ENCODE measurements around the gene SCN1B.
A peak's percentile ranks its signal among the peaks of the same experiment; 100 is the strongest.

Gene SCN1B

DNA sequence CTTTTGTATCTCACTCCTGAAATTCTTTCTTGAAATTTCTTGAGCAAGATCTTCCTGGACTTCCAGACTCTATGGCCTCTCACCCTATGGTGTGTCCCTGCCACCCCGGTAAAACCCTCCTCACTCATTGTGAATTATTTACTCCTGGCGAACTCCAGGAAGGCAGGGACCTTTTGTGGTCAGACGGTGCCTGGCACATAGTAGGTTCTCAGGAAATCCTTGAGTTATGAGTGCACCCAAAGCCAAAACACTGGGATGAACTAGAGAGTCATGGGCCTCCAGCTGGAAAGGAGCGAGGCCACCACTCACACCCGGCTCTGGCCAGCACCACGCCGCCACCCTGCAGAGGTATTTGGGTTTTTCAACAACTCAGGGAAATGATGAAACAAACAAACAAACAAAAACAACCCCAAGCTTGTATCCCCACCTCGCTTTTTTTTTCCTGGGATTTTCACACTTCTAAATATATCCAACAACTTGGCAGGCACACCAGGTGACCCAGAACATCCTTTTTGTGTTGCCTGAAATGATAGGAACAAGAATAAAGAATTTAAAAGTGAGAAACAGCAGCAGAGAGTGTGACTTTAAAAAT lies 22.4 kb downstream of the SCN1B start:
- Histone ChIP-seq H3K9me3 (ENCODE audit: severe bottlenecking) (no peaks in the 10 kb centered on the region), H3K27me3 (ENCODE audit: insufficient read depth, poor library complexity, severe bottlenecking) (no peaks in the 10 kb centered on the region), H3K4me1 (ENCODE audit: insufficient read depth, poor library complexity, severe bottlenecking) (no peaks in the 10 kb centered on the region), H3K27ac (ENCODE audit: poor library complexity, severe bottlenecking) (no peak overlapping the region), H3K4me3 (ENCODE audit: severe bottlenecking) (no peak overlapping the region), H3K36me3 (ENCODE audit: low read depth) (no peaks in the 10 kb centered on the region)
- no peak for DNase-seq (ENCODE audit: low spot score)
- no peak for ATAC-seq (ENCODE audit: low read depth)
- TF ChIP-seq, protein P1, sequence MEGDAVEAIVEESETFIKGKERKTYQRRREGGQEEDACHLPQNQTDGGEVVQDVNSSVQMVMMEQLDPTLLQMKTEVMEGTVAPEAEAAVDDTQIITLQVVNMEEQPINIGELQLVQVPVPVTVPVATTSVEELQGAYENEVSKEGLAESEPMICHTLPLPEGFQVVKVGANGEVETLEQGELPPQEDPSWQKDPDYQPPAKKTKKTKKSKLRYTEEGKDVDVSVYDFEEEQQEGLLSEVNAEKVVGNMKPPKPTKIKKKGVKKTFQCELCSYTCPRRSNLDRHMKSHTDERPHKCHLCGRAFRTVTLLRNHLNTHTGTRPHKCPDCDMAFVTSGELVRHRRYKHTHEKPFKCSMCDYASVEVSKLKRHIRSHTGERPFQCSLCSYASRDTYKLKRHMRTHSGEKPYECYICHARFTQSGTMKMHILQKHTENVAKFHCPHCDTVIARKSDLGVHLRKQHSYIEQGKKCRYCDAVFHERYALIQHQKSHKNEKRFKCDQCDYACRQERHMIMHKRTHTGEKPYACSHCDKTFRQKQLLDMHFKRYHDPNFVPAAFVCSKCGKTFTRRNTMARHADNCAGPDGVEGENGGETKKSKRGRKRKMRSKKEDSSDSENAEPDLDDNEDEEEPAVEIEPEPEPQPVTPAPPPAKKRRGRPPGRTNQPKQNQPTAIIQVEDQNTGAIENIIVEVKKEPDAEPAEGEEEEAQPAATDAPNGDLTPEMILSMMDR (IDR thresholded peaks at IDR 0.05; ENCODE audit: poor library complexity, severe bottlenecking): no peak

DNA sequence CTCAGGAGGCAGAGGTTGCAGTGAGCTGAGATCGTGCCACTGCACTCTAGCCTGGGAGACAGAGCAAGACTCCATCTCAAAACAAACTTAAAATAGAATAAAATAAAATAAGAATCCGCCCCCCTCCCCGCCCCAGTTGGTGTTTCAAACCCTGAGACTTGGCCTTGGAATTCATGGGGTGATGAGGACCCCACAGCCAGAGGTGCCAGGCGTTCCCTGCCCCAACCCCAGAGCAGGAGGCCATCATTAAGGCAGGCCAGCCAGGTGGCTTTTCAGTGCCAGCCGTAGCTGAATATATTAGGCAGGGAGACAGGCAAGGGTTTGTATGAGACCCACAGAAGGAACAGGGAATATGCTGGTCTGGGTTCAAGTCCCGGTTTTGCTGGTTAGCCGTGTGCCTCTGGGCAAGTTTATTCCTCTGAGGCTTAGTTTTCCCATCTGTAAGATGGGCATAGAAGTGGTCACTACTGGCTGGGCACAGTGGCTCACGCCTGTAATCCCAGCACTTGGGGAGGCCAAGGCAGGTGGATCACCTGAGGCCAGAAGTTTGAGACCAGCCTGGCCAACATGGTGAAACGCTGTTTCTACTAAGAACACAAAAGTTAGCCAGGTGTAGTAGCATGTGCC lies 23.5 kb downstream of the SCN1B start:
- Histone ChIP-seq H3K27ac (ENCODE audit: poor library complexity, severe bottlenecking) (no peak overlapping the region), H3K4me1 (ENCODE audit: insufficient read depth, poor library complexity, severe bottlenecking) (no peaks in the 10 kb centered on the region), H3K27me3 (ENCODE audit: insufficient read depth, poor library complexity, severe bottlenecking) (no peaks in the 10 kb centered on the region), H3K36me3 (ENCODE audit: low read depth) (no peaks in the 10 kb centered on the region), H3K9me3 (ENCODE audit: severe bottlenecking) (no peaks in the 10 kb centered on the region), H3K4me3 (ENCODE audit: severe bottlenecking) (no peak overlapping the region)
- TF ChIP-seq, protein P1 (IDR thresholded peaks at IDR 0.05; ENCODE audit: poor library complexity, severe bottlenecking): no peak
- no peak for ATAC-seq (ENCODE audit: low read depth)
- DNase-seq (ENCODE audit: low spot score): no peak

GRCh38 chr19:35054626-35055025 lies 24.4 kb downstream of the SCN1B start:
- no peak for DNase-seq (ENCODE audit: low spot score)
- H3K36me3 ChIP-seq (ENCODE audit: low read depth): no peaks in the 10 kb centered on the region
- no peak overlapping the region for H3K27ac ChIP-seq (ENCODE audit: poor library complexity, severe bottlenecking)
- H3K27me3 ChIP-seq (ENCODE audit: insufficient read depth, poor library complexity, severe bottlenecking): no peaks in the 10 kb centered on the region
- H3K4me3 ChIP-seq (ENCODE audit: severe bottlenecking): no peak overlapping the region
- no peak for ATAC-seq (ENCODE audit: low read depth)
- H3K4me1 ChIP-seq (ENCODE audit: insufficient read depth, poor library complexity, severe bottlenecking): no peaks in the 10 kb centered on the region
- H3K9me3 ChIP-seq (ENCODE audit: severe bottlenecking): no peaks in the 10 kb centered on the region
- TF ChIP-seq, protein P1 (IDR thresholded peaks at IDR 0.05; ENCODE audit: poor library complexity, severe bottlenecking): no peak

- no peaks in the 10 kb centered on the region for H3K36me3 ChIP-seq (ENCODE audit: low read depth)
- DNase-seq (ENCODE audit: low spot score) (no peak), ATAC-seq (ENCODE audit: low read depth) (peak; percentile 93)
- H3K9me3 ChIP-seq (ENCODE audit: severe bottlenecking): no peaks in the 10 kb centered on the region
- H3K27me3 ChIP-seq (ENCODE audit: insufficient read depth, poor library complexity, severe bottlenecking): no peaks in the 10 kb centered on the region
- H3K27ac ChIP-seq (ENCODE audit: poor library complexity, severe bottlenecking): no peak overlapping the region
- TF ChIP-seq, protein P1 (IDR thresholded peaks at IDR 0.05; ENCODE audit: poor library complexity, severe bottlenecking): peak; percentile 62
- no peak overlapping the region for H3K4me3 ChIP-seq (ENCODE audit: severe bottlenecking)
- H3K4me1 ChIP-seq (ENCODE audit: insufficient read depth, poor library complexity, severe bottlenecking): no peaks in the 10 kb centered on the region
These were observed 25.5 kb downstream of the SCN1B start for GRCh38 chr19:35055715-35056179.

DNA sequence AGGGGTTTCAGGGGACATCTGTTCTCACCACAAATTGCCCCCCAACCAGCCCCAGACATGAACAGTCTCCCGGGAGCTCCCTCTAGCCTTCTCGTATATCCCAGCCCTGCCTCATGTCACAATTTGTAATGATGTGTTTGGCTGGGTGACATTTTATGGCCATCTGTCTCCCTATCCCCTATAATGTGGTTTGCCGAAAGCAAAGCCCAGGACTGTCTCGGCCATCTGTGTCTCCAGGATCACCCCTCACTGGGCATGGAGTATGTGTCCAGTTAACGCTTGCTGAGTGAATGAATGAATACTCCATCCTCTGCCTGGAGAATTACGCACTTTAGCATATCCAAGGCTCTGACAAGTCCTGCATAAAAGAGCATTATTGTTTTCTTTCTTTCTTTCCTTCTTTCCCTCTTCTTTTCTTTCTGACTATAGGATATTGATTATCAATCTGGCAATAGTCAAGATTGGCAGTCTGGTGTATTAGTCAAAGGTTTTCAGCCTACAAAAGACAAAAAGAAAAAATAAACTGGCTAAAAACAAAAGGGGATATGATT lies 26.3 kb downstream of the SCN1B start:
- H3K27ac ChIP-seq (ENCODE audit: poor library complexity, severe bottlenecking): no peak overlapping the region
- no peaks in the 10 kb centered on the region for H3K36me3 ChIP-seq (ENCODE audit: low read depth)
- DNase-seq (ENCODE audit: low spot score): no peak
- TF ChIP-seq, protein P1 (IDR thresholded peaks at IDR 0.05; ENCODE audit: poor library complexity, severe bottlenecking): no peak
- no peaks in the 10 kb centered on the region for H3K4me1 ChIP-seq (ENCODE audit: insufficient read depth, poor library complexity, severe bottlenecking)
- ATAC-seq (ENCODE audit: low read depth): no peak
- H3K4me3 ChIP-seq (ENCODE audit: severe bottlenecking): no peak overlapping the region
- H3K27me3 ChIP-seq (ENCODE audit: insufficient read depth, poor library complexity, severe bottlenecking): no peaks in the 10 kb centered on the region
- H3K9me3 ChIP-seq (ENCODE audit: severe bottlenecking): no peaks in the 10 kb centered on the region

Data from RWPE2 (cell line).